Activated naive CD8-positive, alpha-beta T cell treated with anti-CD3 and anti-CD28 coated beads, Interleukin-2, amount 50 U/mL, for 24 hours (primary cell): Measurements from ENCODE around the gene TTC7B.
A peak's percentile ranks its signal among the peaks of the same experiment; 100 is the strongest.

ENCODE experiments used
- ATAC-seq: fragments of 150-1000 bp; cut with Tn5 transposase; one replicate; pipeline ENCODE4 v1.10.0; 2021
- DNase-seq: peaks from one replicate; pipeline ENCODE4 v3.0.0; 2021
- H3K27ac Mint-ChIP-seq: one replicate; pipeline ENCODE4 v1.8.0; 2021; ENCODE audit warnings: mild to moderate bottlenecking, mixed read lengths
- H3K27me3 Mint-ChIP-seq: one replicate; pipeline ENCODE4 v1.8.0; 2021; ENCODE audit warnings: mixed read lengths
- H3K36me3 Mint-ChIP-seq: one replicate; pipeline ENCODE4 v1.8.0; 2021; ENCODE audit warnings: low read depth, mixed read lengths
- H3K4me1 Mint-ChIP-seq: one replicate; pipeline ENCODE4 v1.8.0; 2021; ENCODE audit warnings: mixed read lengths
- H3K4me3 Mint-ChIP-seq: one replicate; pipeline ENCODE4 v1.8.0; 2021; ENCODE audit warnings: mild to moderate bottlenecking, moderate library complexity, mixed read lengths
- H3K9me3 Mint-ChIP-seq: one replicate; pipeline ENCODE4 v1.8.0; 2021; ENCODE audit warnings: mixed read lengths

The TTC7B gene

GRCh38 chr14:90487462-90487861 lies 328.8 kb downstream of the TTC7B start:
- H3K9me3 Mint-ChIP-seq = no peaks in the 10 kb centered on the region
- no peaks in the 10 kb centered on the region for H3K36me3 Mint-ChIP-seq
- ATAC-seq = no peak
- peaks cover 11% of the 10 kb centered on the region for H3K4me1 Mint-ChIP-seq
- H3K27ac Mint-ChIP-seq = no peak overlapping the region
- no peaks in the 10 kb centered on the region for H3K27me3 Mint-ChIP-seq
- H3K4me3 Mint-ChIP-seq = no peak overlapping the region
- DNase-seq = no peak

- no peaks in the 10 kb centered on the region for H3K27me3 Mint-ChIP-seq
- ATAC-seq = no peak
- no peak for DNase-seq
- no peaks in the 10 kb centered on the region for H3K36me3 Mint-ChIP-seq
- peaks cover 11% of the 10 kb centered on the region for H3K4me1 Mint-ChIP-seq
- H3K27ac Mint-ChIP-seq = no peak overlapping the region
- no peak overlapping the region for H3K4me3 Mint-ChIP-seq
- no peaks in the 10 kb centered on the region for H3K9me3 Mint-ChIP-seq
These were observed 329.2 kb downstream of the TTC7B start for GRCh38 chr14:90487031-90487430.

- Mint-ChIP-seq H3K27ac (no peak overlapping the region), H3K4me3 (no peak overlapping the region), H3K36me3 (no peaks in the 10 kb centered on the region), H3K27me3 (peaks cover 6% of the 10 kb centered on the region), H3K4me1 (peaks cover 11% of the 10 kb centered on the region), H3K9me3 (peaks cover 6% of the 10 kb centered on the region)
- ATAC-seq (no peak), DNase-seq (no peak)
These were observed 331.9 kb downstream of the TTC7B start for GRCh38 chr14:90484291-90484690.

- Mint-ChIP-seq H3K27me3 (peaks cover 6% of the 10 kb centered on the region), H3K4me1 (peaks cover 11% of the 10 kb centered on the region), H3K9me3 (peaks cover 6% of the 10 kb centered on the region), H3K4me3 (no peak overlapping the region), H3K27ac (no peak overlapping the region), H3K36me3 (no peaks in the 10 kb centered on the region)
- DNase-seq (peak; percentile 23), ATAC-seq (peak; percentile 24)
These were observed 332.7 kb downstream of the TTC7B start for GRCh38 chr14:90483571-90483974.

GRCh38 chr14:90483117-90483516 lies 333.1 kb downstream of the TTC7B start:
- DNase-seq (no peak), ATAC-seq (no peak)
- H3K27me3 Mint-ChIP-seq = peaks cover 6% of the 10 kb centered on the region
- H3K27ac Mint-ChIP-seq = no peak overlapping the region
- no peak overlapping the region for H3K4me3 Mint-ChIP-seq
- peaks cover 11% of the 10 kb centered on the region for H3K4me1 Mint-ChIP-seq
- H3K36me3 Mint-ChIP-seq = no peaks in the 10 kb centered on the region
- peaks cover 6% of the 10 kb centered on the region for H3K9me3 Mint-ChIP-seq

- Mint-ChIP-seq H3K36me3 (peaks cover 11% of the 10 kb centered on the region), H3K27me3 (peaks cover 7% of the 10 kb centered on the region), H3K9me3 (peaks cover 43% of the 10 kb centered on the region), H3K27ac (no peak overlapping the region), H3K4me3 (no peak overlapping the region), H3K4me1 (no peaks in the 10 kb centered on the region)
- DNase-seq (no peak), ATAC-seq (no peak)
These were observed 340.9 kb downstream of the TTC7B start for GRCh38 chr14:90475298-90475697.
